GM04504 (cell line): Measurements from ENCODE around the gene ADAMTS10.
"Not testable (repeated sequence)": the region's sequence is repeated elsewhere in the genome, so short reads cannot be mapped to it uniquely, and the experiment has no call there.

Source experiments
- DNase-seq: peaks from one replicate; pipeline ENCODE4 v3.0.0-alpha.2; 2012; ENCODE audit warnings: low read depth

Gene ADAMTS10

GRCh38 chr19:8626842-8627241, 16.3 kb upstream of the ADAMTS10 start:
- DNase-seq: no peak

GRCh38 chr19:8622886-8623285, 12.4 kb upstream of the ADAMTS10 start:
- not testable (repeated sequence) for DNase-seq

- no peak for DNase-seq
Measured at GRCh38 chr19:8618751-8619150, 8.2 kb upstream of the ADAMTS10 start.

- no peak for DNase-seq
Measured at GRCh38 chr19:8617984-8618383, 7.5 kb upstream of the ADAMTS10 start.

GRCh38 chr19:8617325-8617724, 6.8 kb upstream of the ADAMTS10 start:
- not testable (repeated sequence) for DNase-seq

- DNase-seq: no peak
Measured at GRCh38 chr19:8616861-8617260, 6.3 kb upstream of the ADAMTS10 start.

- DNase-seq: no peak
Measured at GRCh38 chr19:8615813-8616596, 5.5 kb upstream of the ADAMTS10 start.

- no peak for DNase-seq
Measured at GRCh38 chr19:8615024-8615423, 4.5 kb upstream of the ADAMTS10 start.

GRCh38 chr19:8614455-8614854, 3.9 kb upstream of the ADAMTS10 start:
- DNase-seq: no peak

- DNase-seq: no peak
Measured at GRCh38 chr19:8612807-8613171, 2.3 kb upstream of the ADAMTS10 start.

GRCh38 chr19:8611877-8612806, 1.6 kb upstream of the ADAMTS10 start:
- DNase-seq: no peak

GRCh38 chr19:8611391-8611876, 919 bp upstream of the ADAMTS10 start:
- DNase-seq: no peak

GRCh38 chr19:8610936-8611300, 403 bp upstream of the ADAMTS10 start:
- DNase-seq: no peak

GRCh38 chr19:8609279-8610040, 1.1 kb downstream of the ADAMTS10 start:
- DNase-seq: no peak

GRCh38 chr19:8608941-8609278, 1.6 kb downstream of the ADAMTS10 start:
- DNase-seq: no peak

- DNase-seq: no peak
Measured at GRCh38 chr19:8607386-8607785, 3.1 kb downstream of the ADAMTS10 start.

GRCh38 chr19:8605514-8605913, 5.0 kb downstream of the ADAMTS10 start:
- no peak for DNase-seq

- DNase-seq: no peak
Measured at GRCh38 chr19:8601796-8602195, 8.7 kb downstream of the ADAMTS10 start.

- DNase-seq: no peak
Measured at GRCh38 chr19:8600816-8601215, 9.7 kb downstream of the ADAMTS10 start.

GRCh38 chr19:8600064-8600463, 10.5 kb downstream of the ADAMTS10 start:
- no peak for DNase-seq

- no peak for DNase-seq
Measured at GRCh38 chr19:8596168-8596567, 14.3 kb downstream of the ADAMTS10 start.

- no peak for DNase-seq
Measured at GRCh38 chr19:8595651-8596050, 14.9 kb downstream of the ADAMTS10 start.
